A673 (cell line): ENCODE measurements around the gene METTL23. TPM values are rescaled to one million over a fixed set of nuclear protein-coding genes. Genes with fewer than 3 reads are reported as not detected.

ENCODE experiments used
- BruUV-seq: library from RNA; stranded (reverse); fragments of 400-500 nt; replicated peaks from 2 replicates; lab custom pipeline; 2021; lab: Mats Ljungman, UMichigan
- CTCF ChIA-PET: fragments of 300-600 bp; sonication (Branson Sonifier 250); formaldehyde crosslinking; loops from one replicate; lab custom pipeline; 2022; ENCODE audit warnings: antibody characterized with exemption; lab: Charles Lee
- POLR2A ChIA-PET: fragments of 300-600 bp; sonication (Branson Sonifier 250); formaldehyde crosslinking; loops from one replicate; lab custom pipeline; 2022; ENCODE audit warnings: antibody characterized with exemption; ENCODE audit not compliant: low non-redundant PET; lab: Charles Lee
- DNase-seq: peaks from one replicate; pipeline ENCODE4 v3.0.0-alpha.2; 2015; ENCODE audit warnings: low spot score
- H3K27ac ChIP-seq: fragments of 200-600 bp; sonication (generic); 2 replicates; pipeline ENCODE4 v1.5.1; 2016; ENCODE audit warnings: mixed run types, low read depth, mild to moderate bottlenecking, mixed read lengths, antibody characterized with exemption, low read length; ENCODE audit not compliant: poor library complexity, severe bottlenecking
- H3K27me3 ChIP-seq: fragments of 200-600 bp; sonication (generic); replicated peaks from 2 replicates; pipeline ENCODE4 v1.6.1; 2017; ENCODE audit warnings: mixed run types, low read depth, mild to moderate bottlenecking, mixed read lengths, antibody characterized with exemption, low read length; ENCODE audit not compliant: insufficient read depth, poor library complexity
- H3K36me3 ChIP-seq: fragments of 200-600 bp; sonication (generic); 2 replicates; pipeline ENCODE4 v1.6.1; 2016; ENCODE audit warnings: mixed run types, mild to moderate bottlenecking, mixed read lengths, antibody characterized with exemption, low read length; ENCODE audit not compliant: insufficient read depth, poor library complexity, severe bottlenecking
- H3K4me1 ChIP-seq: fragments of 200-600 bp; sonication (generic); 2 replicates; pipeline ENCODE4 v1.6.1; 2017; ENCODE audit warnings: mixed run types, mild to moderate bottlenecking, mixed read lengths, antibody characterized with exemption, low read length; ENCODE audit not compliant: insufficient read depth, poor library complexity, severe bottlenecking
- H3K4me3 ChIP-seq: fragments of 200-600 bp; sonication (generic); 2 replicates; pipeline ENCODE4 v1.5.1; 2016; ENCODE audit warnings: low read depth, mixed run types, mild to moderate bottlenecking, mixed read lengths, low read length; ENCODE audit not compliant: poor library complexity, severe bottlenecking
- H3K9me3 ChIP-seq: fragments of 200-600 bp; sonication (generic); 2 replicates; pipeline ENCODE4 v1.6.1; 2016; ENCODE audit warnings: mixed run types, low read depth, mild to moderate bottlenecking, mixed read lengths, antibody characterized with exemption, low read length; ENCODE audit not compliant: poor library complexity, severe bottlenecking
- EZH2 ChIP-seq: fragments of 200-600 bp; sonication (generic); IDR thresholded peaks from 2 replicates; pipeline ENCODE4 v1.6.1; 2017; ENCODE audit warnings: borderline replicate concordance, low read depth, mild to moderate bottlenecking, mixed read lengths, antibody characterized with exemption, low read length; ENCODE audit not compliant: poor library complexity, severe bottlenecking
- intact Hi-C: fragments of 100-400 bp; cut with micrococcal nuclease; formaldehyde crosslinking; loops from one replicate; pipeline ENCODE4 v1.10.0; 2022; ENCODE audit not compliant: unreplicated experiment
- total RNA-seq: library from RNA; stranded (reverse); gene quantifications from 2 replicates; pipeline ENCODE4 v1.2.3, GENCODE V29; 2021
- TF ChIP-seq, protein P1 (sequence below): fragments of 300-800, 200-600 bp; sonication (generic); conservative IDR thresholded peaks from 2 replicates; pipeline ENCODE4 v1.5.1; 2017; ENCODE audit warnings: low read depth, mild to moderate bottlenecking, antibody characterized with exemption, low read length, moderate library complexity, mixed read lengths

The METTL23 gene
- total RNA-seq, 1 experiment from 2014 or later = 42.4 TPM

GRCh38 chr17:76702076-76702475 lies 24.6 kb upstream of the METTL23 start:
- BruUV-seq = no TSS peak
- peaks cover 16% of the 10 kb centered on the region for H3K4me1 ChIP-seq
- H3K9me3 ChIP-seq = no peaks in the 10 kb centered on the region
- TF ChIP-seq, protein P1, sequence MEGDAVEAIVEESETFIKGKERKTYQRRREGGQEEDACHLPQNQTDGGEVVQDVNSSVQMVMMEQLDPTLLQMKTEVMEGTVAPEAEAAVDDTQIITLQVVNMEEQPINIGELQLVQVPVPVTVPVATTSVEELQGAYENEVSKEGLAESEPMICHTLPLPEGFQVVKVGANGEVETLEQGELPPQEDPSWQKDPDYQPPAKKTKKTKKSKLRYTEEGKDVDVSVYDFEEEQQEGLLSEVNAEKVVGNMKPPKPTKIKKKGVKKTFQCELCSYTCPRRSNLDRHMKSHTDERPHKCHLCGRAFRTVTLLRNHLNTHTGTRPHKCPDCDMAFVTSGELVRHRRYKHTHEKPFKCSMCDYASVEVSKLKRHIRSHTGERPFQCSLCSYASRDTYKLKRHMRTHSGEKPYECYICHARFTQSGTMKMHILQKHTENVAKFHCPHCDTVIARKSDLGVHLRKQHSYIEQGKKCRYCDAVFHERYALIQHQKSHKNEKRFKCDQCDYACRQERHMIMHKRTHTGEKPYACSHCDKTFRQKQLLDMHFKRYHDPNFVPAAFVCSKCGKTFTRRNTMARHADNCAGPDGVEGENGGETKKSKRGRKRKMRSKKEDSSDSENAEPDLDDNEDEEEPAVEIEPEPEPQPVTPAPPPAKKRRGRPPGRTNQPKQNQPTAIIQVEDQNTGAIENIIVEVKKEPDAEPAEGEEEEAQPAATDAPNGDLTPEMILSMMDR = no peak
- TF ChIP-seq EZH2 = no peak
- H3K36me3 ChIP-seq = no peaks in the 10 kb centered on the region
- intact Hi-C loops = no loop called here
- H3K27me3 ChIP-seq = no peaks in the 10 kb centered on the region
- CTCF ChIA-PET = no interaction called here
- H3K4me3 ChIP-seq = no peak overlapping the region
- no peak overlapping the region for H3K27ac ChIP-seq
- POLR2A ChIA-PET = interaction anchor here (0.5 to 0.6 kb wide), 2 partner anchors 12 to 30 kb away, joined by 3 to 15 read pairs; no protein-coding TSS in a partner anchor
- DNase-seq = no peak

DNA sequence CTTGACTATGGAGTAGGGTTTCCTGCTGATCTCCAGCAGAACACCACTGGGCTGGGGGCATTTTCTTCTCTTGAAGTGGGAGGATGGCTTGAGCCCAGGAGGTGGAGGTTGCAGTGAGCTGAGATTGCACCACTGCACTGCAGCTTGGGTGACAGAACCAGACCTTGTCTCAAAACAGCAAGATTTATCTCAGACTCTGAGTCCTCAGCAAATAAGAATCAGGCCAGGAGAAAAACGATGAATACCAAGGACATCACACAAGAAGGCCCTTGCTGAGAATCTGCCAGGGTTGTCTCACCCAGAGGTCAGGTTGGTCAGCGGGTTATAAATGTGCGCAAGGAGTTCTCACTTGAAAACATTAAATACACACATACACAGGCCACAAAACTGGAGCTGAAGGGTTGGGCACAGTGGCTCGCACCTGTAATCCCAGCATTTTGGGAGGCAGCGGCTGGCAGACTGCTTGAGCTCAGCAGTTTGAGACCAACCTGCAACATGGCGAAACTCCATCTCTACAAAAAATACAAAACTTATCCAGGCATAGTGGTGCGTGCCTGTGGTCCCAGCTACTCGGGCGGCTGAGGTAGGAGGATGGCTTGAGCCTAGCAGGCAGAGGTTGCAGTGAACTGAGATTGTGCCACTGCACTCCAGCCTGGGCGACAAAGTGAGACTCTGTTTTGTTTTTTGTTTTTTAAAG lies 23.6 kb upstream of the METTL23 start:
- H3K4me1 ChIP-seq = peaks cover 6% of the 10 kb centered on the region
- intact Hi-C loops = no loop called here
- TF ChIP-seq EZH2 = no peak
- TF ChIP-seq, protein P1 = no peak
- POLR2A ChIA-PET = no interaction called here
- BruUV-seq = no TSS peak
- H3K9me3 ChIP-seq = no peaks in the 10 kb centered on the region
- no peak overlapping the region for H3K27ac ChIP-seq
- H3K27me3 ChIP-seq = no peaks in the 10 kb centered on the region
- no peaks in the 10 kb centered on the region for H3K36me3 ChIP-seq
- CTCF ChIA-PET = interaction anchor here (0.6 kb wide), 1 partner anchor 125 kb away, joined by 11 read pairs; no protein-coding TSS in a partner anchor
- H3K4me3 ChIP-seq = no peak overlapping the region
- DNase-seq = no peak

GRCh38 chr17:76704805-76705204 lies 21.8 kb upstream of the METTL23 start:
- Histone ChIP-seq H3K4me1 (peaks cover 14% of the 10 kb centered on the region), H3K36me3 (no peaks in the 10 kb centered on the region), H3K27me3 (no peaks in the 10 kb centered on the region), H3K9me3 (no peaks in the 10 kb centered on the region), H3K27ac (no peak overlapping the region), H3K4me3 (no peak overlapping the region)
- intact Hi-C loops = no loop called here
- TF ChIP-seq EZH2 = no peak
- TF ChIP-seq, protein P1 = no peak
- no peak for DNase-seq
- CTCF ChIA-PET = no interaction called here
- POLR2A ChIA-PET = no interaction called here
- no TSS peak for BruUV-seq
